AG09319 (cell line): ENCODE results near the gene SPRY1.

ENCODE experiments used
- DNase-seq: peaks from one replicate; pipeline ENCODE4 v3.0.0-alpha.2; 2010; ENCODE audit warnings: low read depth; ENCODE audit errors: extremely low read depth
- TF ChIP-seq, protein P1 (sequence below): IDR thresholded peaks from 2 replicates; pipeline ENCODE4 v1.5.1; 2011; ENCODE audit warnings: low read depth, mild to moderate bottlenecking, inconsistent platforms, low read length, moderate library complexity

The SPRY1 gene

DNA sequence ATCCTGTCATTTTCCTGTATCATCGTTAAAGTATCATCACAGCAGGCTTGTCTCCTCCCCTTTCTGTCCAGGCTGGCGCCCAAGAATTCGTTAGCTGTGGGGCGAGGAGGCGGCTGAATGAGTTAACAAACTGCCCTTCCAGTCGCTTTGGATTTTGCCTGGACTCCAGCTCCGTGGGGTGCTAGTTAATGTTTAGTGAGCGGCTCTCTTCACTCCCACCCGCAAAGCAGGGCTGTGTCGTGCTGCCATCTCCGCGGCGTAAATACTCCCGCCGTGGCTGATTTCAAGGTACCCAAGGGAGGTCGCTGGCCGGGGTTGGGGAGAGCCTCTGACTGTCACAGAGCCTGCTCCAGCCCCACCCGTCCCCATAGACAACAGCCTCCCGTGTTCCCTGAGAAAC, 44.9 kb upstream of the SPRY1 start:
- no peak for DNase-seq
- TF ChIP-seq, protein P1, sequence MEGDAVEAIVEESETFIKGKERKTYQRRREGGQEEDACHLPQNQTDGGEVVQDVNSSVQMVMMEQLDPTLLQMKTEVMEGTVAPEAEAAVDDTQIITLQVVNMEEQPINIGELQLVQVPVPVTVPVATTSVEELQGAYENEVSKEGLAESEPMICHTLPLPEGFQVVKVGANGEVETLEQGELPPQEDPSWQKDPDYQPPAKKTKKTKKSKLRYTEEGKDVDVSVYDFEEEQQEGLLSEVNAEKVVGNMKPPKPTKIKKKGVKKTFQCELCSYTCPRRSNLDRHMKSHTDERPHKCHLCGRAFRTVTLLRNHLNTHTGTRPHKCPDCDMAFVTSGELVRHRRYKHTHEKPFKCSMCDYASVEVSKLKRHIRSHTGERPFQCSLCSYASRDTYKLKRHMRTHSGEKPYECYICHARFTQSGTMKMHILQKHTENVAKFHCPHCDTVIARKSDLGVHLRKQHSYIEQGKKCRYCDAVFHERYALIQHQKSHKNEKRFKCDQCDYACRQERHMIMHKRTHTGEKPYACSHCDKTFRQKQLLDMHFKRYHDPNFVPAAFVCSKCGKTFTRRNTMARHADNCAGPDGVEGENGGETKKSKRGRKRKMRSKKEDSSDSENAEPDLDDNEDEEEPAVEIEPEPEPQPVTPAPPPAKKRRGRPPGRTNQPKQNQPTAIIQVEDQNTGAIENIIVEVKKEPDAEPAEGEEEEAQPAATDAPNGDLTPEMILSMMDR = no peak

DNA sequence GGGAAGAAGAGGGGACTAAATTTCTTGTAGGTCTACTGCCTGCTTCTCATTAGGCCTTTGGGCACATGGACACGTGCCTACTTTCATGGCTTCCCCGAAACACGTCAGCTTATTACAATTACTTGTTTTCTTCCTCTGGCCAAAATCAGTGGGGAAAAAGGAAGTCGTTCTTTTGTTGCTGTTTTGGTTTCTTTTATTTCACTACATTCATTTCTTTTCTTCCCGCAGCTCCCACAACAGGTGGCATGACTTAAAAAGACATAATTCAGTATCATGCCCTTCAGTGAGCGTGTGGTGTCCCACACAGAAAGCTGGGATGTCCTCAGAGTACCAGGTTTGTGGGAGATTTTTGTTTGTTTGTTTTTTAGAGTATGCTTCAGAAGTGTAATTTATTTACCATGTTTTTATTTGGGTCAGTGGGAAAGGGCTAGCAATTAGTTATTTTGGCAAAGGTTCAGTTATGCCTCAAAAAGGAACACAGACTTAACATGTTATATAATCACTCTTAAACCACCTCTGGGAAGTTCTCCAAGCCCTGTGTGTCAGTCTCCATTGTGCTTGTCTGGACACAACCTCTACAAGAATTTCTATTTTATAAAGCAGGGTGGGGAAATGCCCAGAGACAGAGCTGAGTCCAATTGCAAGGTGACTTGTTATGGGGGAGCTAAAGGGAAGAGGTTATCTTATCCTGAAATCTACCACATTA, 44.2 kb upstream of the SPRY1 start:
- TF ChIP-seq, protein P1 = no peak
- peak; percentile 46 for DNase-seq

DNA sequence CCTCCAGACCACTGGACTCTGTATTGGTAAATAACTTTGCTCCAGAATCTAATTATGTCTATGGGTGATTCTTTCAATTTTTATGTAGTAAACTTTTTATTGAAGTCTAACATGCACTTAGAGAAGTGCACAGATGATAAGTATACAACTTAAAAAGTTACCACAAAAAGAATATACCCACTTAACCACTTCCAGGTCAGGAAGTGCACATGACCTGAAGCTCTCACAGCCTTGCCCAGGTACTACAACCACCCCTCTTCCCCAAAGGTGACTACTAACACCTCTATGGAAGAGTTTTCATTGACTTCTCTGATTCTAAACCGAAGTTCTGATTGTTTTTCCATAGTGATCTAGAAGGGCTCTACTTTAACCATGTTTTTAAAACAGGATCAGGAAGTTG, 43.6 kb upstream of the SPRY1 start:
- DNase-seq = no peak
- TF ChIP-seq, protein P1 = no peak

DNA sequence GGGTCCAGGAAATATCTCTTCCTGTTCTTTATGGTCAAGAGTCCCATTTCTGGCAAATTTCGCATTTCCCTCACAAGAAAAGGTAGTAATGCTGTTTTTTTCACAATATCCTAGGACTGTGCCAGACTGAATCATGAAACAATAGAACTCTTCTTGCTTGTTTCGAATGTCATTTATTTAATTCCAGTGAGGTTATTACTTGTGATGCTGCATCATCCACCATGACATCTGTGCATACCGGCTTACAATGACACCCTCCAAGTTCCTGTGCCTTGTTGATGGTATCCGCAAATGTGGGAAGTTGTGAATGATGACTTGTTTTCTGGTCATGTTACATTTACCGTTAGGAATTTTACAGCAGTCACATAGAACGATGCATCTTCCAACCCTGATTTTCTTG, 42.9 kb upstream of the SPRY1 start:
- TF ChIP-seq, protein P1 = no peak
- DNase-seq = no peak

DNA sequence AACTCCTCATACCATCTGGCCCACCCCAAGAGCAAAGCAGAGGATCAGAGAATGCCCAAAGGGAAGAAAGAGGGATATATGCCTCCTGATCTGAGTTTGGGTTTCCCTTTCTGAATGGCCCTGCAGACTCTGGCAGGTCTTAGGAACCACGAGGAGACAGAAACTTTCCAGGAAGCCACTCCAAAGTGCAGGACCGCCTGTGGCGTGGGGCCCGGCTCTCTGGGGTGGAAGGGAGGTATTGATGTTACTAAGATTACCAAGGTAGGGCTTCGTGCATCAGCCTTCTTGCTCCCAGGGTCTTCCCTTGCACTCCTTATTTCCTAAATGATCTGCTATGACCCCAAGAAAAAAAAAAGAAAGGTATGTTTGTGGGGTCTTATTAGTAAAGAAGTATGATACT, 41.9 kb upstream of the SPRY1 start:
- TF ChIP-seq, protein P1 = no peak
- DNase-seq = no peak

DNA sequence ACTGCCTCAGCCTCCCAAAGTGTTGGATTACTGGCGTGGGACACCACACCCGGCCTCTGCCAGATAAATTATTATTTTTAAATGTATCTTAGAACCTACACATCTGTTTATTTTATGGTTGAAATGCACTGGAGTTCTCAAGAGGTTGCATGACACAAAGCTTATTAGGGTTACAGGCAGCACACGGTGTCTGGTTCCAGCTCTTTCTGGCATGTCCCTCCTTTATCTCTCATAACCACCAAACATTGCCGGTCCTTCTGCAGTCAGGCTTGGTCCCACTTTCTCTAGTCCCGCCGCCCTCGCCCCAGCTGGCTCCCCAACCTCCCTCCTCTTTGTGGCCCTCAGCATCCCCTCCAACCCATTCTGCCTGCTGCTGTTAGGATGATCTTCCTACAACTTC, 39.7 kb upstream of the SPRY1 start:
- peak; percentile 50 for DNase-seq
- TF ChIP-seq, protein P1 = no peak

DNA sequence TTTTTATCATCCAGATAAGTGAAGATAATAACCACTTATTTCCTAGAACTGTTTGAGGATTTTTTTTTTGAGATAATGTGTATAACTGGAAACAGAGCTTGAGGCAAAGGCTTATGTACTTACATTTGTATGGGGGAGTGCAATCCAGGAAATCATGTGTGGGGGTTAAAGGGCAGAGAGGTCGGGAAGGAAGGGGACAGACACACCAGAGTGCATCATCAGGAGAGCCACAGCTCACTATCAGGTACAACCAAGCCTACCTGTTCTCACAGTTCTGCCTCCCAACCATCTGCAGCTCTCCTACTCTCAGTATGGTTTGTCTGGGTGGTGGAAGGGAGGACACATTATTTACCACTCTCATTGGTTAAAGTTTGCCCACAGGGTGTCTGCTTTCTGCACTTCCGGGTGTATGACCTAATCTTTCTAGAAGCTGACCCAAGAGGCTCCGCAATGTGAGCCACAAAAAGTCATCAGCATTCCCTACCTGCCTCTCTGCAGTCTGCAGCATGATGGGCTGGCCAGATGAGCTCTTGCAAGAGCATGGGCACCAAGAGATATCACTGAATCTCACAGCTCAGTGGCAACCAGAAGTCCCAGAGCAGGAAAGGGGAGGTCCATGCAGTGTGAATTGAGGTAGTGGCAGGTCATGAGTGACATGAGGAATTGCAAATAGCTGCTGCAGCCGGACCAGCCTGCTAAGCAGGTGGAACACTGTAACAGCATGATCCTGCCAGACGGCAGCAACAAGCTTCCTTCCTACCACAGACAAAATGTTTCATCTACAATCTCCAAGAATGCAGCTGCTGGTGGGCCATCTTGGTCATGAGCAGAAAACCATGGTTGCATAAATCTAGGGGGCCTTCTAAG, 36.9 kb upstream of the SPRY1 start:
- TF ChIP-seq, protein P1 = no peak

More for the DNA sequence above, 36.9 kb upstream of the SPRY1 start:
- no peak for DNase-seq
